ENCODE data around the gene MAP2K1.
"Not testable (repeated sequence)": the region's sequence is repeated elsewhere in the genome, so short reads cannot be mapped to it uniquely, and the experiment has no call there.

MAP2K1 gene

GRCh38 chr15:66424963-66425612 is 38.4 kb downstream of the MAP2K1 start:
- no peak for DNase-seq (ENCODE audit: low read depth in 2 of 2)

- DNase-seq (ENCODE audit: low read depth in 2 of 2), result no peak
Measured at GRCh38 chr15:66425837-66426236, 39.1 kb downstream of the MAP2K1 start.

GRCh38 chr15:66429117-66429516 is 42.4 kb downstream of the MAP2K1 start:
- DNase-seq (ENCODE audit: low read depth in 2 of 2), result no peak

- DNase-seq (ENCODE audit: low read depth in 2 of 2), result no peak
Measured at GRCh38 chr15:66429546-66429945, 42.8 kb downstream of the MAP2K1 start.

- DNase-seq (ENCODE audit: low read depth in 2 of 2), result no peak
Measured at GRCh38 chr15:66430627-66431255, 44.0 kb downstream of the MAP2K1 start.

- DNase-seq (ENCODE audit: low read depth in 2 of 2), result no peak
Measured at GRCh38 chr15:66433726-66434125, 47.0 kb downstream of the MAP2K1 start.

- no peak for DNase-seq (ENCODE audit: low read depth in 2 of 2)
Measured at GRCh38 chr15:66440501-66440900, 53.8 kb downstream of the MAP2K1 start.

GRCh38 chr15:66452420-66452819 is 65.7 kb downstream of the MAP2K1 start:
- no peak for DNase-seq (ENCODE audit: low read depth in 2 of 2)

- DNase-seq (ENCODE audit: low read depth in 2 of 2), result no peak
Measured at GRCh38 chr15:66452971-66453580, 66.4 kb downstream of the MAP2K1 start.

- no peak for DNase-seq (ENCODE audit: low read depth in 2 of 2)
Measured at GRCh38 chr15:66454143-66454542, 67.4 kb downstream of the MAP2K1 start.

- DNase-seq (ENCODE audit: low read depth in 2 of 2), result no peak
Measured at GRCh38 chr15:66456211-66456610, 69.5 kb downstream of the MAP2K1 start.

- DNase-seq (ENCODE audit: low read depth in 2 of 2), result no peak
Measured at GRCh38 chr15:66459818-66460615, 73.3 kb downstream of the MAP2K1 start.

- DNase-seq (ENCODE audit: low read depth in 2 of 2), result not testable (repeated sequence)
Measured at GRCh38 chr15:66461294-66461693, 74.6 kb downstream of the MAP2K1 start.

- no peak for DNase-seq (ENCODE audit: low read depth in 2 of 2)
Measured at GRCh38 chr15:66461917-66462316, 75.2 kb downstream of the MAP2K1 start.

GRCh38 chr15:66462627-66463026 is 75.9 kb downstream of the MAP2K1 start:
- no peak for DNase-seq (ENCODE audit: low read depth in 2 of 2)

- DNase-seq (ENCODE audit: low read depth in 2 of 2), result not testable (repeated sequence)
Measured at GRCh38 chr15:66465294-66465693, 78.6 kb downstream of the MAP2K1 start.

- DNase-seq (ENCODE audit: low read depth in 2 of 2), result not testable (repeated sequence)
Measured at GRCh38 chr15:66467162-66468040, 80.7 kb downstream of the MAP2K1 start.

GRCh38 chr15:66470825-66471224 is 84.1 kb downstream of the MAP2K1 start:
- DNase-seq (ENCODE audit: low read depth in 2 of 2), result not testable (repeated sequence)

GRCh38 chr15:66472176-66472999 is 85.7 kb downstream of the MAP2K1 start:
- no peak for DNase-seq (ENCODE audit: low read depth in 2 of 2)

- DNase-seq (ENCODE audit: low read depth in 2 of 2), result no peak
Measured at GRCh38 chr15:66474135-66474534, 87.4 kb downstream of the MAP2K1 start.

Data from stimulated activated CD8-positive, alpha-beta memory T cell treated with anti-CD3 and anti-CD28 coated beads, Interleukin-7, amount 100 ng/mL, for 1 hour (primary cell).